ENCODE measurements around the gene ELP2. TPM values are rescaled to one million over a fixed set of nuclear protein-coding genes. Genes with fewer than 3 reads are reported as not detected.

Gene ELP2
- total RNA-seq, 1 donor from 2014 or later, result 171 TPM

GRCh38 chr18:36124841-36125240 lies 4.9 kb upstream of the ELP2 start:
- TF ChIP-seq, protein P1, sequence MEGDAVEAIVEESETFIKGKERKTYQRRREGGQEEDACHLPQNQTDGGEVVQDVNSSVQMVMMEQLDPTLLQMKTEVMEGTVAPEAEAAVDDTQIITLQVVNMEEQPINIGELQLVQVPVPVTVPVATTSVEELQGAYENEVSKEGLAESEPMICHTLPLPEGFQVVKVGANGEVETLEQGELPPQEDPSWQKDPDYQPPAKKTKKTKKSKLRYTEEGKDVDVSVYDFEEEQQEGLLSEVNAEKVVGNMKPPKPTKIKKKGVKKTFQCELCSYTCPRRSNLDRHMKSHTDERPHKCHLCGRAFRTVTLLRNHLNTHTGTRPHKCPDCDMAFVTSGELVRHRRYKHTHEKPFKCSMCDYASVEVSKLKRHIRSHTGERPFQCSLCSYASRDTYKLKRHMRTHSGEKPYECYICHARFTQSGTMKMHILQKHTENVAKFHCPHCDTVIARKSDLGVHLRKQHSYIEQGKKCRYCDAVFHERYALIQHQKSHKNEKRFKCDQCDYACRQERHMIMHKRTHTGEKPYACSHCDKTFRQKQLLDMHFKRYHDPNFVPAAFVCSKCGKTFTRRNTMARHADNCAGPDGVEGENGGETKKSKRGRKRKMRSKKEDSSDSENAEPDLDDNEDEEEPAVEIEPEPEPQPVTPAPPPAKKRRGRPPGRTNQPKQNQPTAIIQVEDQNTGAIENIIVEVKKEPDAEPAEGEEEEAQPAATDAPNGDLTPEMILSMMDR (IDR thresholded peaks at IDR 0.05), result no peak
- TF ChIP-seq EZH2phosphoT487 (IDR thresholded peaks at IDR 0.05) (no peak), EZH2 (IDR thresholded peaks at IDR 0.05) (no peak)
- no peaks in the 10 kb centered on the region for H3K27me3 ChIP-seq
- Mint-ChIP-seq H3K27ac (no peak overlapping the region), H3K9me3 (no peaks in the 10 kb centered on the region), H3K27me3 (ENCODE audit: insufficient read depth, low read depth) (peaks cover 2% of the 10 kb centered on the region), H3K4me1 (peaks cover 14% of the 10 kb centered on the region), H3K36me3 (peaks cover 20% of the 10 kb centered on the region), H3K4me3 (no peak overlapping the region)
- H3K4me2 ChIP-seq, result no peak overlapping the region
- peaks cover 25% of the 10 kb centered on the region for H4K20me1 ChIP-seq (ENCODE audit: low read depth)
- no peak overlapping the region for H2AFZ ChIP-seq (replicated peaks)
- peaks cover 22% of the 10 kb centered on the region for H3K36me3 ChIP-seq
- H3K9me3 ChIP-seq (ENCODE audit: low read depth), result no peaks in the 10 kb centered on the region
- H3K9ac ChIP-seq, result no peak overlapping the region
- no peak for DNase-seq (ENCODE audit: low spot score)
- H3F3A ChIP-seq (ENCODE audit: low read depth), result no peaks in the 10 kb centered on the region
- H3K27ac ChIP-seq, result no peak overlapping the region
- no peaks in the 10 kb centered on the region for H3K4me1 ChIP-seq
- peaks cover 34% of the 10 kb centered on the region for H3K79me2 ChIP-seq (ENCODE audit: low read depth)
- no peak overlapping the region for H3K4me3 ChIP-seq

DNA sequence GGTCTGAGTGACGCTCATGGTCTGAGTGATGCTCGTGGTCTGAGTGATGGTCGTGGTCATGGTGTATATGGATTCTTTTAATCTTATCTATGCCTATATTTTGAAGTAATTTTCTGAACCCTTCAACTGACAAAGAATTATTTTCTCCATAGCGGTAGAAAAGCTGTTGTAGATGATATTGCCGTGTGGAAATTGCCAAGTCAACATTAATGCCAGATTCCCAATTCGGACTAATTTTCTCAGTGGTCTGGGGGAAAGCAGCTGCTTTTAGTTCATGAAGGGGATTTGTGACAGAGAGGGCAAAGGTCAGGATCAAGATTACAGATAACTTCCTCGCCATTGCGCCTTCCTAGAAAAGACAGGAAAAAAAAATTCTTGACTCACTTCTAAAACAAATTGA lies 3.0 kb upstream of the ELP2 start:
- Histone ChIP-seq H3K9ac (no peak overlapping the region), H3K27me3 (no peaks in the 10 kb centered on the region), H3K27ac (no peak overlapping the region), H3K4me1 (peaks cover 5% of the 10 kb centered on the region), H3K36me3 (peaks cover 12% of the 10 kb centered on the region), H3K4me2 (no peak overlapping the region), H3K79me2 (ENCODE audit: low read depth) (peaks cover 52% of the 10 kb centered on the region), H3K9me3 (ENCODE audit: low read depth) (no peaks in the 10 kb centered on the region), H3K4me3 (no peak overlapping the region), H4K20me1 (ENCODE audit: low read depth) (peaks cover 41% of the 10 kb centered on the region), H2AFZ (replicated peaks) (no peak overlapping the region), H3F3A (ENCODE audit: low read depth) (no peaks in the 10 kb centered on the region)
- Mint-ChIP-seq H3K9me3 (no peaks in the 10 kb centered on the region), H3K27me3 (ENCODE audit: insufficient read depth, low read depth) (peaks cover 2% of the 10 kb centered on the region), H3K36me3 (peaks cover 16% of the 10 kb centered on the region), H3K27ac (no peak overlapping the region), H3K4me1 (peaks cover 20% of the 10 kb centered on the region), H3K4me3 (peak overlapping the region; percentile 67)
- no peak for DNase-seq (ENCODE audit: low spot score)
- TF ChIP-seq EZH2 (IDR thresholded peaks at IDR 0.05) (no peak), EZH2phosphoT487 (IDR thresholded peaks at IDR 0.05) (no peak)
- TF ChIP-seq, protein P1 (IDR thresholded peaks at IDR 0.05), result no peak

DNA sequence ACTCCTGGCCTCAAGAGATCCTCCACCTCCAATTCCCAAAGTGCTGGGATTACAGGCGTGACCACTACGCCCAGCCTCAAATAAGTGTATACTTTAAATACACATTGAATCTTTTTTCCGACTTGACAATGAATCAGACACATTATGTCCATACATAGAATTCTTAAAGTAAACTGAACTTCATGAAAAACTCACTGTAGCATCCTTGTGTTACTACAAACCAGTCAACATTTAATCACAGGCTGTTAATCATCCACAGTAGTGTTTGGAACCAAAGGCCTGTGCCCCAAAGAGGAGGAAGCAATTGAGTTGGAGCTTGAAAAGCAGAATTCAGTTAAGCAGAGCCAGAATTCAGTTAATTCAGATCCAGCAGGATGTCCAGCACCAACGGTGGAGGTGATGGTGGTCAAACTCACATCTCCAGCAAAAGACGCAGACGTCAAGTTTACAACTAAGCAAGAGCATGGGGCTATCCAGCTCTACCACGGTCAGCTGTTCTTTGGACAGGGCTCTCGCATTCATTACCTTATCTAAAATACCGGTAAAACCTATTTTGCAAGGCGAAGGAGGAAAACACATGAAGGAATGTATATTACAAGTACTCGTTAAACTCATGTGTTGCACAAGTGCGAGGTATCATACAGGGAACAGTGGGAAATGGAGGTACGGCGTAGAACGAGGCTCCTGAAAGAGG lies 1.7 kb upstream of the ELP2 start:
- peaks cover 53% of the 10 kb centered on the region for H4K20me1 ChIP-seq (ENCODE audit: low read depth)

More for the DNA sequence above, 1.7 kb upstream of the ELP2 start:
- H3K36me3 Mint-ChIP-seq, result peaks cover 18% of the 10 kb centered on the region
- no peak overlapping the region for H3K27ac ChIP-seq
- TF ChIP-seq EZH2 (IDR thresholded peaks at IDR 0.05) (no peak), EZH2phosphoT487 (IDR thresholded peaks at IDR 0.05) (no peak)
- TF ChIP-seq, protein P1 (IDR thresholded peaks at IDR 0.05), result no peak
- peaks cover 4% of the 10 kb centered on the region for H3K36me3 ChIP-seq
- H3K4me1 ChIP-seq, result peaks cover 5% of the 10 kb centered on the region
- no peak overlapping the region for H3K27ac Mint-ChIP-seq
- peaks cover 26% of the 10 kb centered on the region for H3K4me1 Mint-ChIP-seq
- peak overlapping the region; percentile 76 for H3K4me3 ChIP-seq
- H3K4me3 Mint-ChIP-seq, result peak overlapping the region; percentile 91
- no peaks in the 10 kb centered on the region for H3K9me3 ChIP-seq (ENCODE audit: low read depth)
- H3K79me2 ChIP-seq (ENCODE audit: low read depth), result peaks cover 65% of the 10 kb centered on the region
- H3K9ac ChIP-seq, result peak overlapping the region; percentile 56
- H2AFZ ChIP-seq (replicated peaks), result peak overlapping the region; percentile 95
- no peaks in the 10 kb centered on the region for H3K9me3 Mint-ChIP-seq
- H3F3A ChIP-seq (ENCODE audit: low read depth), result peaks cover 3% of the 10 kb centered on the region
- no peak for DNase-seq (ENCODE audit: low spot score)
- H3K27me3 ChIP-seq, result no peaks in the 10 kb centered on the region
- H3K27me3 Mint-ChIP-seq (ENCODE audit: insufficient read depth, low read depth), result no peaks in the 10 kb centered on the region
- peak overlapping the region; percentile 90 for H3K4me2 ChIP-seq

Measured in neural progenitor cell (in vitro differentiated cells).